ENCODE results near the gene INSC.

The INSC gene

DNA sequence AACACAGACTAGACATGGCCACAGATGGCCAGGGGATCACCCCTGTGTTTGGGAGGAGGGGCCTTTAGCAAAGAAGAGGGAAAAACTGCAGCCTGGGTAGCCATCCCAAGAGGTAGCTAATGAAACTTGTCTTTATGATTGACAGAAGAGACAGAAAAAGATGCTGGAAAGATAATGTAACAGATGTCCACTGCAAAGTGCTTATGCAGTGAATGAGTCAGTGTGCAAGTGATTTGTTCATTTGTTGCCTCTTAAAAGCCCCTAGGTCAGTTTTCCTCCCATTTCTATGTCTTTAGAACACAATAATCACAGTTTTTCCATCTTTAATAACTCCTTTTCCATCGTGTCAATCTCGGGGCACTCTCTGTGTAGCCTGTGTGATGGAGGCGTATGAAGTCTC lies 57.2 kb downstream of the INSC start (continued):
- TF ChIP-seq, protein P1, sequence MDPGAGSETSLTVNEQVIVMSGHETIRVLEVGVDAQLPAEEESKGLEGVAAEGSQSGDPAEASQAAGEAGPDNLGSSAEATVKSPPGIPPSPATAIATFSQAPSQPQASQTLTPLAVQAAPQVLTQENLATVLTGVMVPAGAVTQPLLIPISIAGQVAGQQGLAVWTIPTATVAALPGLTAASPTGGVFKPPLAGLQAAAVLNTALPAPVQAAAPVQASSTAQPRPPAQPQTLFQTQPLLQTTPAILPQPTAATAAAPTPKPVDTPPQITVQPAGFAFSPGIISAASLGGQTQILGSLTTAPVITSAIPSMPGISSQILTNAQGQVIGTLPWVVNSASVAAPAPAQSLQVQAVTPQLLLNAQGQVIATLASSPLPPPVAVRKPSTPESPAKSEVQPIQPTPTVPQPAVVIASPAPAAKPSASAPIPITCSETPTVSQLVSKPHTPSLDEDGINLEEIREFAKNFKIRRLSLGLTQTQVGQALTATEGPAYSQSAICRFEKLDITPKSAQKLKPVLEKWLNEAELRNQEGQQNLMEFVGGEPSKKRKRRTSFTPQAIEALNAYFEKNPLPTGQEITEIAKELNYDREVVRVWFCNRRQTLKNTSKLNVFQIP (CRISPR knock-in tag; IDR thresholded peaks at IDR 0.05; ENCODE audit: borderline replicate concordance, low read depth), result no peak
- no peak for TF ChIP-seq ARNTL (CRISPR knock-in tag; IDR thresholded peaks at IDR 0.05; ENCODE audit: borderline replicate concordance, low read depth)
- TF ChIP-seq TOX (CRISPR knock-in tag; IDR thresholded peaks at IDR 0.05; ENCODE audit: borderline replicate concordance), result no peak

DNA sequence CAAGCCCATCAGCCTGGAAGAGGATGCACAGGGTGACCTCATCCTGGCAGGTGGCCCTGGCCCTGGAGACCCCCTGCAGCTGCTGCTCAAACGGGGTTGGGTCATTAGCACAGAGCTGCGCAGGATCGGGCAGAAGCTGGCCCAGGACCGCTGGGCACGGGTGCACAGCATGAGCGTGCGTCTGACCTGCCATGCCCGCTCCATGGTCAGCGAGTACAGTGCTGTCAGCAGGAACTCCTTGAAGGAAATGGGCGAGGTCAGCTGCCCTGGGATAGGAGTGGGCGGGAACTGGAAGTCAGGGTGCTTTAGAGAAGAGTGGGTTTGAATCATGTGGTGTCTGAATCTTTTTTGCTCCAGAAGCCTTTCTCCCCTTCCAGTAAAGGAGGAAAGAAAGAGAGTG lies 61.1 kb downstream of the INSC start:
- ATAC-seq, result no peak
- no peak for TF ChIP-seq TCF4 (CRISPR knock-in tag; IDR thresholded peaks at IDR 0.05; ENCODE audit: borderline replicate concordance)
- no peak for TF ChIP-seq SNAI2 (CRISPR knock-in tag; IDR thresholded peaks at IDR 0.05)
- TF ChIP-seq ZFP30 (CRISPR knock-in tag; IDR thresholded peaks at IDR 0.05), result no peak
- TF ChIP-seq BACH2 (CRISPR knock-in tag; IDR thresholded peaks at IDR 0.05; ENCODE audit: borderline replicate concordance), result no peak
- TF ChIP-seq PPARA (CRISPR knock-in tag; IDR thresholded peaks at IDR 0.05; ENCODE audit: borderline replicate concordance), result no peak
- TF ChIP-seq, protein P1 (CRISPR knock-in tag; IDR thresholded peaks at IDR 0.05; ENCODE audit: borderline replicate concordance, low read depth), result no peak
- no peak for TF ChIP-seq ZNF8 (CRISPR knock-in tag; IDR thresholded peaks at IDR 0.05)
- TF ChIP-seq, protein P2, sequence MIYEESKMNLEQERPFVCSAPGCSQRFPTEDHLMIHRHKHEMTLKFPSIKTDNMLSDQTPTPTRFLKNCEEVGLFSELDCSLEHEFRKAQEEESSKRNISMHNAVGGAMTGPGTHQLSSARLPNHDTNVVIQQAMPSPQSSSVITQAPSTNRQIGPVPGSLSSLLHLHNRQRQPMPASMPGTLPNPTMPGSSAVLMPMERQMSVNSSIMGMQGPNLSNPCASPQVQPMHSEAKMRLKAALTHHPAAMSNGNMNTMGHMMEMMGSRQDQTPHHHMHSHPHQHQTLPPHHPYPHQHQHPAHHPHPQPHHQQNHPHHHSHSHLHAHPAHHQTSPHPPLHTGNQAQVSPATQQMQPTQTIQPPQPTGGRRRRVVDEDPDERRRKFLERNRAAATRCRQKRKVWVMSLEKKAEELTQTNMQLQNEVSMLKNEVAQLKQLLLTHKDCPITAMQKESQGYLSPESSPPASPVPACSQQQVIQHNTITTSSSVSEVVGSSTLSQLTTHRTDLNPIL (CRISPR knock-in tag; IDR thresholded peaks at IDR 0.05; ENCODE audit: low read depth), result no peak
- TF ChIP-seq TOX (CRISPR knock-in tag; IDR thresholded peaks at IDR 0.05; ENCODE audit: borderline replicate concordance), result no peak
- no peak for TF ChIP-seq CSRNP3 (CRISPR knock-in tag; IDR thresholded peaks at IDR 0.05)
- TF ChIP-seq ZNF70 (CRISPR knock-in tag; IDR thresholded peaks at IDR 0.05), result no peak
- no peak for TF ChIP-seq CSDC2 (CRISPR knock-in tag; IDR thresholded peaks at IDR 0.05)
- no peak for TF ChIP-seq ISL1 (CRISPR knock-in tag; IDR thresholded peaks at IDR 0.05)

GRCh38 chr11:15176646-15177163 lies 62.0 kb downstream of the INSC start:
- ATAC-seq, result no peak
- TF ChIP-seq RARB (CRISPR knock-in tag; IDR thresholded peaks at IDR 0.05) (no peak), CSRNP3 (CRISPR knock-in tag; IDR thresholded peaks at IDR 0.05) (no peak), CSDC2 (CRISPR knock-in tag; IDR thresholded peaks at IDR 0.05) (no peak), ZFP3 (CRISPR knock-in tag; IDR thresholded peaks at IDR 0.05) (peak; percentile 68; the same call in 1 of the 2 replicates), ESRRG (CRISPR knock-in tag; IDR thresholded peaks at IDR 0.05) (no peak), PATZ1 (CRISPR knock-in tag; IDR thresholded peaks at IDR 0.05; ENCODE audit: borderline replicate concordance) (no peak), TCF4 (CRISPR knock-in tag; IDR thresholded peaks at IDR 0.05; ENCODE audit: borderline replicate concordance) (no peak), ZC3H10 (CRISPR knock-in tag; IDR thresholded peaks at IDR 0.05) (no peak)
